Mesothelial cell of epicardium (in vitro differentiated cells): ENCODE results near the gene CCDC178. TPM values are rescaled to one million over a fixed set of nuclear protein-coding genes. Genes with fewer than 3 reads are reported as not detected.
"Not testable (repeated sequence)": the region's sequence is repeated elsewhere in the genome, so short reads cannot be mapped to it uniquely, and the experiment has no call there.

ENCODE experiments used
- DNase-seq, 2 experiments: peaks; one replicate each; pipeline ENCODE4 v3.0.0; 2021; ENCODE audit warnings: low spot score in 2 of 2; ENCODE audit not compliant: unreplicated experiment in 2 of 2
- H3K27ac Mint-ChIP-seq: 2 replicates; pipeline ENCODE4 v1.8.0; 2021; ENCODE audit warnings: mixed read lengths
- H3K27me3 Mint-ChIP-seq: 2 replicates; pipeline ENCODE4 v1.8.0; 2021; ENCODE audit warnings: low read depth, mixed read lengths
- H3K36me3 Mint-ChIP-seq: 2 replicates; pipeline ENCODE4 v1.8.0; 2021; ENCODE audit warnings: mixed read lengths
- H3K4me1 Mint-ChIP-seq: 2 replicates; pipeline ENCODE4 v1.8.0; 2021; ENCODE audit warnings: mixed read lengths
- H3K4me3 Mint-ChIP-seq: 2 replicates; pipeline ENCODE4 v1.8.0; 2021; ENCODE audit warnings: mild to moderate bottlenecking, moderate library complexity, mixed read lengths
- H3K9me3 Mint-ChIP-seq: 2 replicates; pipeline ENCODE4 v1.8.0; 2021; ENCODE audit warnings: mixed read lengths
- CTCF ChIP-seq: fragments of 200-600 bp; sonication (generic); IDR thresholded peaks from one replicate; pipeline ENCODE4 v1.5.0; 2021; ENCODE audit warnings: antibody characterized with exemption; ENCODE audit not compliant: unreplicated experiment
- total RNA-seq: library from RNA; stranded (reverse); gene quantifications from 3 replicates; pipeline ENCODE4 v1.2.1, GENCODE V29; 2021

CCDC178 gene
- total RNA-seq, 1 donor from 2014 or later, result 3.1 TPM

- Mint-ChIP-seq H3K27me3 (peaks cover 6% of the 10 kb centered on the region), H3K27ac (no peak overlapping the region), H3K9me3 (no peaks in the 10 kb centered on the region), H3K4me3 (no peak overlapping the region), H3K4me1 (no peaks in the 10 kb centered on the region), H3K36me3 (no peaks in the 10 kb centered on the region)
- TF ChIP-seq CTCF, result no peak
- DNase-seq, result no peak
Measured at GRCh38 chr18:32966141-32966540, 474.4 kb downstream of the CCDC178 start.

- H3K4me1 Mint-ChIP-seq, result peaks cover 8% of the 10 kb centered on the region
- DNase-seq, result no peak
- H3K27ac Mint-ChIP-seq, result no peak overlapping the region
- H3K4me3 Mint-ChIP-seq, result no peak overlapping the region
- no peaks in the 10 kb centered on the region for H3K9me3 Mint-ChIP-seq
- peaks cover 14% of the 10 kb centered on the region for H3K27me3 Mint-ChIP-seq
- TF ChIP-seq CTCF, result no peak
- H3K36me3 Mint-ChIP-seq, result no peaks in the 10 kb centered on the region
Measured at GRCh38 chr18:32961538-32961937, 479.0 kb downstream of the CCDC178 start.

GRCh38 chr18:32958746-32959145 is 481.8 kb downstream of the CCDC178 start:
- no peak for TF ChIP-seq CTCF
- Mint-ChIP-seq H3K9me3 (no peaks in the 10 kb centered on the region), H3K4me1 (peaks cover 10% of the 10 kb centered on the region), H3K27ac (no peak overlapping the region), H3K4me3 (no peak overlapping the region), H3K27me3 (peaks cover 19% of the 10 kb centered on the region), H3K36me3 (no peaks in the 10 kb centered on the region)
- no peak for DNase-seq

GRCh38 chr18:32956591-32957315 is 483.8 kb downstream of the CCDC178 start:
- no peak for TF ChIP-seq CTCF
- Mint-ChIP-seq H3K36me3 (peaks cover 2% of the 10 kb centered on the region), H3K27ac (peak overlapping the region; percentile 5), H3K27me3 (peaks cover 16% of the 10 kb centered on the region), H3K4me3 (no peak overlapping the region), H3K4me1 (peaks cover 10% of the 10 kb centered on the region), H3K9me3 (peaks cover 8% of the 10 kb centered on the region)
- DNase-seq, result no peak

GRCh38 chr18:32952318-32952717 is 488.2 kb downstream of the CCDC178 start:
- H3K27ac Mint-ChIP-seq, H3K4me3 Mint-ChIP-seq, DNase-seq, H3K36me3 Mint-ChIP-seq: not testable (repeated sequence)
- peaks cover 12% of the 10 kb centered on the region for H3K9me3 Mint-ChIP-seq
- H3K4me1 Mint-ChIP-seq, result peaks cover 10% of the 10 kb centered on the region
- H3K27me3 Mint-ChIP-seq, result peaks cover 13% of the 10 kb centered on the region

- Mint-ChIP-seq H3K27ac (no peak overlapping the region), H3K9me3 (peaks cover 4% of the 10 kb centered on the region), H3K36me3 (no peaks in the 10 kb centered on the region), H3K4me1 (peaks cover 29% of the 10 kb centered on the region), H3K4me3 (no peak overlapping the region), H3K27me3 (no peaks in the 10 kb centered on the region)
- no peak for TF ChIP-seq CTCF
- DNase-seq, result no peak
Measured at GRCh38 chr18:32937597-32937996, 502.9 kb downstream of the CCDC178 start.
